DND-41 (cell line): ENCODE measurements around the gene PRKCZ.

ENCODE experiments used
- CTCF ChIP-seq: IDR thresholded peaks from 2 replicates; pipeline ENCODE4 v1.5.1; 2012; ENCODE audit warnings: borderline replicate concordance, low read length, moderate library complexity, mild to moderate bottlenecking; ENCODE audit not compliant: poor library complexity, severe bottlenecking; ENCODE audit errors: extremely low read depth
- EZH2 ChIP-seq: IDR thresholded peaks from 3 replicates; pipeline ENCODE4 v1.6.1; 2012; ENCODE audit warnings: borderline replicate concordance, low read depth, mild to moderate bottlenecking, moderate library complexity, low read length, inconsistent platforms; ENCODE audit not compliant: severe bottlenecking

DNA sequence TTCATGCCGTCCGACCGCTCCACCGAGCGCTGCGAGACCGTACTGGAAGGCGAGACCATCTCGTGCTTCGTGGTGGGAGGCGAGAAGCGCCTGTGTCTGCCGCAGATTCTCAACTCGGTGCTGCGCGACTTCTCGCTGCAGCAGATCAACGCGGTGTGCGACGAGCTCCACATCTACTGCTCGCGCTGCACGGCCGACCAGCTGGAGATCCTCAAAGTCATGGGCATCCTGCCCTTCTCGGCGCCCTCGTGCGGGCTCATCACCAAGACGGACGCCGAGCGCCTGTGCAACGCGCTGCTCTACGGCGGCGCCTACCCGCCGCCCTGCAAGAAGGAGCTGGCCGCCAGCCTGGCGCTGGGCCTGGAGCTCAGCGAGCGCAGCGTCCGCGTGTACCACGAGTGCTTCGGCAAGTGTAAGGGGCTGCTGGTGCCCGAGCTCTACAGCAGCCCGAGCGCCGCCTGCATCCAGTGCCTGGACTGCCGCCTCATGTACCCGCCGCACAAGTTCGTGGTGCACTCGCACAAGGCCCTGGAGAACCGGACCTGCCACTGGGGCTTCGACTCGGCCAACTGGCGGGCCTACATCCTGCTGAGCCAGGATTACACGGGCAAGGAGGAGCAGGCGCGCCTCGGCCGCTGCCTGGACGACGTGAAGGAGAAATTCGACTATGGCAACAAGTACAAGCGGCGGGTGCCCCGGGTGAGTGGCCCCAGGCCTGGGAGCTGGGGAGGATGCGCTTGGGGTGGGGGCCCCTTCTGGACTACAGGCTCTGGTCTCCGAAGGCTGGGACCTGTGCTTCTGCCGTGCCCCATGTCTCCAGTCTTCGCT lies 179.0 kb downstream of the PRKCZ start:
- TF ChIP-seq CTCF (peak; percentile 33), EZH2 (peak; percentile 68)
